HEK293T (cell line): ENCODE data around the gene ZNF736.
"Not testable (repeated sequence)": the region's sequence is repeated elsewhere in the genome, so short reads cannot be mapped to it uniquely, and the experiment has no call there.

ENCODE experiments used
- CTCF ChIA-PET: fragments of 350-600 bp; formaldehyde crosslinking; extraction: SDS; loops from one replicate; lab custom pipeline; 2021; ENCODE audit warnings: antibody characterized with exemption, inconsistent platforms; lab: Yijun Ruan, JAX
- POLR2A ChIA-PET: fragments of 350-600 bp; formaldehyde crosslinking; extraction: SDS; loops from one replicate; lab custom pipeline; 2020; ENCODE audit warnings: antibody characterized with exemption, inconsistent platforms; lab: Yijun Ruan, JAX
- DNase-seq: peaks from one replicate; pipeline ENCODE4 v3.0.0; 2012; ENCODE audit warnings: mixed read lengths; ENCODE audit errors: extremely low spot score
- ARNT ChIP-seq: fragments of 450-650 bp; IDR thresholded peaks from 2 replicates; pipeline ENCODE4 v1.6.1; 2017; ENCODE audit warnings: mild to moderate bottlenecking
- BHLHE40 ChIP-seq: fragments of 450-650 bp; IDR thresholded peaks from 2 replicates; pipeline ENCODE4 v1.6.1; 2016; ENCODE audit warnings: mild to moderate bottlenecking, moderate library complexity, borderline replicate concordance
- CTBP1 ChIP-seq: fragments of 450-650 bp; IDR thresholded peaks from 2 replicates; pipeline ENCODE4 v1.6.1; 2016; ENCODE audit warnings: borderline replicate concordance
- ELF4 ChIP-seq: fragments of 450-650 bp; IDR thresholded peaks from 2 replicates; pipeline ENCODE4 v1.6.1; 2017; ENCODE audit warnings: antibody characterized with exemption
- FOXA1 ChIP-seq: fragments of 450-650 bp; IDR thresholded peaks from 2 replicates; pipeline ENCODE4 v1.6.1; 2016; ENCODE audit warnings: mild to moderate bottlenecking
- FOXK2 ChIP-seq: fragments of 450-650 bp; IDR thresholded peaks from 2 replicates; pipeline ENCODE4 v1.6.1; 2016; ENCODE audit warnings: mild to moderate bottlenecking
- FOXM1 ChIP-seq: fragments of 450-650 bp; IDR thresholded peaks from 2 replicates; pipeline ENCODE4 v1.6.1; 2017; ENCODE audit warnings: mild to moderate bottlenecking, borderline replicate concordance
- HDGF ChIP-seq: fragments of 450-650 bp; IDR thresholded peaks from 2 replicates; pipeline ENCODE4 v1.6.1; 2017; ENCODE audit warnings: antibody characterized with exemption, borderline replicate concordance
- L3MBTL2 ChIP-seq: fragments of 450-650 bp; conservative IDR thresholded peaks from 2 replicates; pipeline ENCODE4 v1.6.1; 2016; ENCODE audit warnings: mild to moderate bottlenecking
- LEF1 ChIP-seq: fragments of 450-650 bp; IDR thresholded peaks from 2 replicates; pipeline ENCODE4 v1.6.1; 2017; ENCODE audit warnings: mild to moderate bottlenecking, borderline replicate concordance
- NFRKB ChIP-seq: fragments of 450-650 bp; IDR thresholded peaks from 2 replicates; pipeline ENCODE4 v1.6.1; 2016; ENCODE audit warnings: mild to moderate bottlenecking, moderate library complexity
- SP1 ChIP-seq: fragments of 450-650 bp; IDR thresholded peaks from 2 replicates; pipeline ENCODE4 v1.6.1; 2017
- SUZ12 ChIP-seq: fragments of 450-650 bp; IDR thresholded peaks from 2 replicates; pipeline ENCODE4 v1.6.1; 2016; ENCODE audit warnings: mild to moderate bottlenecking
- TARDBP ChIP-seq: fragments of 450-650 bp; IDR thresholded peaks from 2 replicates; pipeline ENCODE4 v1.6.1; 2016
- ZNF384 ChIP-seq: fragments of 450-650 bp; IDR thresholded peaks from 2 replicates; pipeline ENCODE4 v1.6.1; 2016
- TF ChIP-seq, protein P1 (sequence below): fragments of 450-650 bp; IDR thresholded peaks from 2 replicates; pipeline ENCODE4 v1.6.1; 2016

Gene ZNF736

DNA sequence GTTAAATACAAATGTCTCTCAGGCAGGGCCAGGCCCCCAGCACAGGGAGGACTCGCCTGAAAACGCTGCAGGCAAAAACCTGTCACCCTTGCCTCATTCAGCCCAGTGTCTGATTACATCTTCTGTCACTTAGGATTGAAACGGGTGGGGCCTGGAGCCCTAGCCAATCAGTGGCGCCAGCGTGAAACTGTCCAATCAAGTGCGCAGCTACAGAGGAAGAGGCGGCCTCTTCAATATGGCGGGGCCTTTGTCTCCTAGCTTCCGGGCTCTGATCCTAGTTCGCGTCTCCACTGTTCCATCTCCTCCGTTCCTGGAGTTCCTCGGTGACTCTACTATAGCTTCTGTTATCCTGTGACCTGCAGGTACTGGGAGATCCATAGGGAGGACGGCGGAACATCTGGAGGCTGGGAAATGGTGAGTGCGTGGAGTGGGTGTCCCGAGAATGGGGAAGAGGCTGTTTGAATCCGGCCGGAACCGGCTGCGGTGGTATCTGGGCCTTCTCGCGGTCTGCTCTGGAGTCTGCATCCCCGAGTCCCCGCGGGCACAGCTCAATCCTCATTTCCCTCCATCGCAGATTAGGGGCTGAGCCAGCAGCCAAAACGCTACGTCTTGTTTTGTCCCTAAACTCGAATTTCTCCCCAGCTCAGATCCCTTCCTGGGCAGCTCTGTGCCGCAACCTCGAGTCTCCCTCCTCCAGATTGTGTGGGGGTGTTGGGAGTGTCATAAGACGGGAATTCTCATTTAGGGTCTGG lies at the start of gene ZNF736:
TSS of gene ZNF736 (plus strand) at position 222 of the 752 bp plus-strand sequence. CDS start at position 412, 190 bp downstream.
- TF ChIP-seq ARNT (no peak), ZNF384 (no peak), SUZ12 (no peak), SP1 (no peak), FOXK2 (no peak), ELF4 (peak; percentile 55; the same call in 1 of the 2 replicates), FOXM1 (no peak), FOXA1 (no peak), BHLHE40 (no peak), L3MBTL2 (peak; percentile 55), TARDBP (no peak), HDGF (no peak), LEF1 (no peak), CTBP1 (no peak), NFRKB (no peak)
- TF ChIP-seq, protein P1, sequence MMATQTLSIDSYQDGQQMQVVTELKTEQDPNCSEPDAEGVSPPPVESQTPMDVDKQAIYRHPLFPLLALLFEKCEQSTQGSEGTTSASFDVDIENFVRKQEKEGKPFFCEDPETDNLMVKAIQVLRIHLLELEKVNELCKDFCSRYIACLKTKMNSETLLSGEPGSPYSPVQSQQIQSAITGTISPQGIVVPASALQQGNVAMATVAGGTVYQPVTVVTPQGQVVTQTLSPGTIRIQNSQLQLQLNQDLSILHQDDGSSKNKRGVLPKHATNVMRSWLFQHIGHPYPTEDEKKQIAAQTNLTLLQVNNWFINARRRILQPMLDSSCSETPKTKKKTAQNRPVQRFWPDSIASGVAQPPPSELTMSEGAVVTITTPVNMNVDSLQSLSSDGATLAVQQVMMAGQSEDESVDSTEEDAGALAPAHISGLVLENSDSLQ = peak; percentile 93
- POLR2A ChIA-PET = interaction anchor here (0.6 to 1.1 kb wide), 3 partner anchors 11 to 352 kb away, joined by 3 to 5 read pairs (median 4); partner anchors contain the start of genes ZNF107 and ZNF680
- CTCF ChIA-PET = interaction anchor here (0.5 kb wide), 1 partner anchor 127 kb away, joined by 3 read pairs; no protein-coding TSS in a partner anchor

GRCh38 chr7:64266341-64266919 lies 47.3 kb upstream of the ZNF736 start:
- ChIA-PET CTCF (no interaction called here), POLR2A (no interaction called here)
- DNase-seq = no peak
- no peak for TF ChIP-seq HDGF
- TF ChIP-seq ARNT = no peak
- TF ChIP-seq FOXA1 = no peak

More for the DNA sequence above, at the start of gene ZNF736:
- peak; percentile 83 for DNase-seq

- ChIA-PET CTCF (no interaction called here), POLR2A (no interaction called here)
- TF ChIP-seq HDGF (no peak), TARDBP (no peak), SUZ12 (no peak), L3MBTL2 (no peak)
- TF ChIP-seq, protein P1 = no peak
- DNase-seq = no peak
These were observed 36.1 kb upstream of the ZNF736 start for GRCh38 chr7:64277630-64278029.

GRCh38 chr7:64294701-64295420 lies 18.9 kb upstream of the ZNF736 start:
- ChIA-PET CTCF (no interaction called here), POLR2A (no interaction called here)
- no peak for TF ChIP-seq TARDBP
- no peak for TF ChIP-seq CTBP1
- TF ChIP-seq, protein P1 = no peak
- TF ChIP-seq SP1 = no peak
- TF ChIP-seq BHLHE40 = no peak
- TF ChIP-seq NFRKB = no peak
- TF ChIP-seq L3MBTL2 = no peak
- no peak for TF ChIP-seq FOXK2
- TF ChIP-seq ARNT = no peak
- no peak for TF ChIP-seq FOXA1
- TF ChIP-seq FOXM1 = no peak
- TF ChIP-seq SUZ12 = no peak
- TF ChIP-seq ELF4 = no peak
- TF ChIP-seq ZNF384 = no peak
- TF ChIP-seq HDGF = no peak
- TF ChIP-seq LEF1 = no peak
- DNase-seq = no peak

DNA sequence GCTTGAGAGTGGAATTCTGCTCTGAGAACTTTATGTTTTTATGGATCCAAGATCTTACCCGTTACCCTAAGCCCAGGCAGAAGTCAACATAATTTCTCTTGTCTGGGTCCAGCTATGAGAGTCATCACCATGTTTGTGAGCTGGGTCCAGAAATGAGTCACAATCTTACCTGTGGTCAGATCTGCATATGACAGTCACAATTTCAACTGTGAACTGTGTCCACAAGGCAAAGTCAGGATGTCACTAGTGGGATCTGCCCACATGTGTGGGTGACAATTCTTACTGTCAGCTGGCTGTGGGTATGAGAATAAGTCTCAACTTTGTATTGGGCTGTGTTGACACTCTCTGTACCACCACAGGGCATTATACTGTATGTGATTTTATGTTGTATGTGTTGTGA lies 16.3 kb upstream of the ZNF736 start:
- POLR2A ChIA-PET, DNase-seq, CTCF ChIA-PET: not testable (repeated sequence)
